Erythroblast (primary cell): ENCODE results near the gene SUMO2.

Source experiments
- GATA1 ChIP-seq: IDR thresholded peaks from 2 replicates; pipeline ENCODE4 v1.6.1; 2011; ENCODE audit warnings: low read depth, mild to moderate bottlenecking, control low read depth, low read length, moderate library complexity
- POLR2A ChIP-seq: IDR thresholded peaks from 2 replicates; pipeline ENCODE4 v1.6.1; 2011; ENCODE audit warnings: mild to moderate bottlenecking, low read length

GRCh38 chr17:75168998-75169397 is 13.8 kb downstream of the SUMO2 start:
- TF ChIP-seq POLR2A, result no peak
- no peak for TF ChIP-seq GATA1
